Stimulated activated CD4-positive, alpha-beta T cell treated with anti-CD3 and anti-CD28 coated beads, TNF-alpha, amount 100 ng/mL, for 24 hours (primary cell): ENCODE measurements around the gene ADORA1.

Experiments used
- DNase-seq, 3 experiments: peaks; one replicate each; pipeline ENCODE4 v3.0.0-alpha.2; 2020; ENCODE audit warnings: low read depth in 3 of 3

Gene ADORA1

GRCh38 chr1:203213126-203213525 lies 85.6 kb downstream of the ADORA1 start:
- DNase-seq: no peak

GRCh38 chr1:203214871-203215270 lies 87.3 kb downstream of the ADORA1 start:
- no peak for DNase-seq

GRCh38 chr1:203215573-203215972 lies 88.0 kb downstream of the ADORA1 start:
- no peak for DNase-seq

- DNase-seq: peak; percentile 20 to 31 (median 27)
Measured at GRCh38 chr1:203216274-203217138, 89.0 kb downstream of the ADORA1 start.
